ENCODE results near the gene ZSCAN10.
"Not testable (repeated sequence)": the region's sequence is repeated elsewhere in the genome, so short reads cannot be mapped to it uniquely, and the experiment has no call there.

The ZSCAN10 gene

DNA sequence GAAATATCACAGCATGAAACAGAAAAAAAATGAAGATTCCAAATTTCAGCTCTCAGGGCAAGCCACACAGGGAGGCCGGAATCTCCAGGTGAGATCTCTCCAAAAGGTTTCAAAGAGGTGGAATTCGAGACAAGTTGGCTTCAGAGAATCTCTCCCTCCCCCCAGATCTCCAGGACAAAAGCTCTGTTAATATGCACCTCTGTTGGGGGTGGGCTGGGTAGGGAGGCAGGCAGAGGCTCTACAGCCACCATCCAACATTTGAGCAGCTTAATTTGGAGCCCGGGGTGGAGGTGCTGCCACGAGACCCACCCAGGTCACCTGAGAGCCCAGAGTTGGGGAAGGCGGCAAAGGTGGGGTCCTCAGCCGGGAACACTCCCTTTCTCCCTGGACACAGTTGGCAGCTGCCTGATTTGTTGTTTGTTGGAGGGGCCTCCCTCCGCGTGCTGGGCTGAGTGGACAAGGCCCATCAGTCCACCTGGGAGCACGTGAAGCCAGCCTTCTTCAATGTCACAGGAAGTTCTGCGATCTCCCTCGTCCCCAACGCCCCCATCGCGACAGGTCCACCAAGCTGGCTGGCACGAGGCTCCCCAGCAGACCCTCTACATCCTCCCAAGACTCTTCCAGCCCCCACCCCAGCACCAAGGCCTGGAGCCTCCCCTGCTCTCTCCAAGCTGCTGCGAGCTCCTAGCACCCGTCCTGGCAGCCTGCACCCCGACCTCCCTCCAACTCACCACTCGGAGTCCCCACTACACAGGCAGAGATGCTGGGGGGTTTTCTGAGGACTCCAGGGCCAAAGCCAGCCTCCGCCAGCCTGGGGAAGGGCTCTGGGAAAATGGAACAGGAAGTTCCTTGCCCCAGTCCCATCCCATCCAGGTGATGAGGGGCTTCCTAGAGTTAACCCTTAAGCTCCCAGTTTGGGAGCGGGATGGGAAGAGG is at the start of gene ZSCAN10:
ZSCAN10 (minus strand) TSS at position 836 of the 936 bp plus-strand sequence. CDS start 6,357 bp downstream, outside the sequence.
- intact Hi-C loops (cut with DNase I): no loop called here
- DNase-seq: no peak

DNA sequence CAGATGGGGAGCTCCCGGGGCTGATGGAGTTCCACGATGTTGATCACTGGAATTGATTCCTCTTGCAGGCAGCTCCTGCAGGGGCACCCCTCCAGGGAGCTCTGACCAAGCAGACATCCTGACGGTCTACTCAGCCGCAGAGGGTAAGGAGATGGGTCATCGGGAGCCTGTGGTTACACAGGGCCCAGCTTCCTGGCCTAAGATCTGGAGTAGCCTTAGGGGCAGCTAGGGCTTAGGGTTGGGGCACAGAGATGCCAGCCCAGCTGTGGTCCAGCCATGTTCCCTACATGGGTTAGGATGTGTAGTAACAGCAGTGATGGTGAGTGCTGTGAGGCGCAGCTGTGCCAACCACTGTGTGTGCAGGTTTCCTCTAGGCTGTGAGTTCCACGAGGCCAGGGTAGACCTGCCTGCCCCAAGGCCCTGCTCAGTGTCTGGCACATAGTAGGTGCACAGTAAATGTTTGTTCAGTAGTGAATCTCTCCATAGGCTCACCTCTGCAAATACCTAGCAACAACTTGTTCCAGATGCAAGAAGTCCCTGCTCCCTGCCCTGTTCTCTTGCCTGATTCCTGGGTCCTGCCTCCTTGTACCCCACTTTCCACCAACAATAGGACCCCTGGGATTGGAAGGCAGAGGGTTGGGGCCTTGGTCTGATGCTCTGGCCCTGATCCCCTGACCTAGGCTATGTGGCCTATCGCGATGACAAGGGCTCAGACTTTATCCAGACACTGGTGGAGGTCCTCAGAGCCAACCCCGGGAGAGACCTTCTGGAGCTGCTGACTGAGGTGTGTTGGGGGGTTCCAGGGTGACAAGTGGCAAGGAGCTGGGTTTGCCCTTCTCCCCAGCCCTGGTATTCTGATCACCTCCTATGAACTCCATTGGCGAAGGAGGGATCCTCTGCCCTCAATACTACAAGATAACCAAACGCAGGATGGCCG is 49.4 kb upstream of the ZSCAN10 start:
- intact Hi-C loops (cut with DNase I): no loop called here
- DNase-seq: no peak

DNA sequence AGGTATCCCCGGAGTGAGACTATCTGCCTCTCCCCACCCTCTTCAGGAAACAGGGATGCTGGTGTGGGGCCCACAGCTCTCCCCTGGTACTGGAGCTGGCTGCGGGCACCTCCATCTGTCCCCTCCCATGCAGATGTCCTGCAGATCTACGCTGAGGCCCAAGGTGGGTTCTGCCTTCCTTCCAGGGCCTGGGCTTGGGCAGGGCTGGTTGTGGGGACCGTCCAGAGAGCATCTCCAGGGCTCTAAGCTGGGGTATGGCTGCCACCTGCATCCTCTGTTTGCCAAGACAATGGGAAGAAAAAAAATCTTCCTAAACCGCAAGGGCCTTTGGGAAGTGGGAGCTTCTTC is 48.6 kb upstream of the ZSCAN10 start:
- intact Hi-C loops (cut with DNase I): no loop called here
- no peak for DNase-seq

DNA sequence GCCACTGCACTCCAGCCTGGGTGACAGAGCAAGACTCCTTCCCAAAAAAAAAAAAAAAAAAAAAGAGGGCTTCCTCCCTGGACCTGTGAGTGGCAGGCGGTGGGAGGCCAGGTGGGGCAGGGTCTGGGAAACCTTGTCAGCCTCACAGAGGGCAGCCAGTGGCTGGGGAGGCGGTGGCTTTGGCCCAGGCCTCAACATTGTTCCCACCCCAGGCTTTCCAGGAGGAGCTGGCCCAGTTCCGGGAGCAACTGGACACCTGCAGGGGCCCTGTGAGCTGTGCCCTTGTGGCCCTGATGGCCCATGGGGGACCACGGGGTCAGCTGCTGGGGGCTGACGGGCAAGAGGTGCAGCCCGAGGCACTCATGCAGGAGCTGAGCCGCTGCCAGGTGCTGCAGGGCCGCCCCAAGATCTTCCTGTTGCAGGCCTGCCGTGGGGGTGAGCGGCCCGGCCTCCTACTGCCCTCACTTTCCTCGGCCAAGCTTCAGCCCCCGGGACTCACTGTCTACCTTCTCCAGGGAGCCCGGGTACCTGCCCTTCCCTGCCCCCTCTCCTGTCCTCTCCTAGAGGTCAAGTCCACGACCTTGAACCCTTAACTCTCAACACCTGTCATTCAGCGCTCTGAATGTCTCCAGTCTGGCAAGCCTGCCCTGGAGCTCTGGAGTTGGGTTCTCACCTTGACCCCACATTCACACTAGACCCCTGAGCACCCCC is 48.1 kb upstream of the ZSCAN10 start:
- DNase-seq: no peak
- intact Hi-C loops (cut with DNase I): no loop called here

DNA sequence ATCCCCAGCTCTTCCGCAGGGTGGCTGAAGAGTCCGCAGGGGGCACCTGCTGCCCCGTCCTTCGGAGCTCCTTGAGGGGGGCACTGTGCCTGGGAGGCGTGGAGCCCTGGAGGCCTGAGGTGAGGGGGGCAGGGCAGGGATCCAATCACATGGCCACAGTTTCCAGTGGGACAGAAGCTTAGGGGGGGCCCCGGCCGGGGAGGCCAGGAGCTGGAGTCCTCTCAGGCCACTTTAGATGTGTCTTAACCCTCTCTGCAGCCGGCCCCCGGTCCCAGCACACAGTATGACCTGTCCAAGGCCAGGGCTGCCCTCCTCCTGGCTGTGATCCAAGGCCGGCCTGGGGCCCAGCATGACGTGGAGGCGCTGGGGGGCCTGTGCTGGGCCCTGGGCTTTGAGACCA is 46.6 kb upstream of the ZSCAN10 start:
- intact Hi-C loops (cut with DNase I): no loop called here

DNA sequence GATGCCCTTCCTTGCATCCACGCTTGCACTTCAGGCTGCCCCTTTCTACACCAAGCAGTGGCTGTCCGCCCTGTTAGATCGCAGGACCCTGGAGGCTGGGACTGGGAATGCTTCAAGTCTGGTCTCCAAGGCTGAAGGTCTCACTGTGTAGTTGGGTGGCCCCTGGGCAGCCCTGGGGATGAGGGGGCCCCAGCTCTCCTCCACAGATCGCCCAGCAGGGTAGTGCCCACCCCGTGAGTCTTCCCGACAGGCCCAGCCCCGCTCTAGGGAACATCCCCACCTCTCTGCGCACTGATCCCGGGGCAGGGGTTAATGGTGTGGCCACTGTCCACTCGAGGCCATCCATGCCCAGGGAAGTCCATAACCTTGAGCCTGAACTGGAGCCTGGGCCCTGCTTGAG is 46.1 kb upstream of the ZSCAN10 start:
- DNase-seq: no peak
- intact Hi-C loops (cut with DNase I): no loop called here

More for the DNA sequence above, 46.6 kb upstream of the ZSCAN10 start:
- no peak for DNase-seq

DNA sequence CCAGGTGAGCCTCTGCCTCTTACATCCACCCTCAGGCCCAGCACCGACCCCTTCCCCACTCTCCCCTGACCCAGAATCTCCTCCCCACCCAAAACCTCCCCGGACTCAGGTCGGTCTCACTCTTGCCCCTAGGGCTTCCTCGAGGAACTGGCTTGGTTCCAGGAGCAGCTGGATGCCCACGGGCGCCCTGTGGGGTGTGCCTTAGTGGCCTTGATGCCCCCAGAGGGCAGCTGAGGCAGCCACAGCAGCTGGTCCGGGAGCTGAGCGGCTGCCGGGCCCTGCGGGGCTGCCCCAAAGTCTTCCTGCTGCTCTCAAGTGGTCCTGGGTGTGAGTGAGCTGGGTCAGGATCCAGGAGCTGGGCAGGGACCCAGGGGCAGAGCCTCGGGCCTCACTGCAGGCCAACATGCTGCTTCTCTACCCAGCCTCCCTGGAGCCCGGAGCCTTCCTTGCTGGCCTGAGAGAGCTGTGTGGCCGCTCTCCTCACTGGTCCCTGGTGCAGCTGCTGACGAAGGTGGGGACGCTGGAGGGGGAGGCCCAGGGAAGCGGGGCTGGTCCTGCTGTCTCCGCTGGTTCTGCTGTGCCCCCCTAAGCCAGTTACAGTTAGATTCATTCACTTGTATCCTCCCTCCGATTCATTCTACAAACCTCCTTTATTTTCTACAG is 45.4 kb upstream of the ZSCAN10 start:
- DNase-seq: no peak
- intact Hi-C loops (cut with DNase I): no loop called here

DNA sequence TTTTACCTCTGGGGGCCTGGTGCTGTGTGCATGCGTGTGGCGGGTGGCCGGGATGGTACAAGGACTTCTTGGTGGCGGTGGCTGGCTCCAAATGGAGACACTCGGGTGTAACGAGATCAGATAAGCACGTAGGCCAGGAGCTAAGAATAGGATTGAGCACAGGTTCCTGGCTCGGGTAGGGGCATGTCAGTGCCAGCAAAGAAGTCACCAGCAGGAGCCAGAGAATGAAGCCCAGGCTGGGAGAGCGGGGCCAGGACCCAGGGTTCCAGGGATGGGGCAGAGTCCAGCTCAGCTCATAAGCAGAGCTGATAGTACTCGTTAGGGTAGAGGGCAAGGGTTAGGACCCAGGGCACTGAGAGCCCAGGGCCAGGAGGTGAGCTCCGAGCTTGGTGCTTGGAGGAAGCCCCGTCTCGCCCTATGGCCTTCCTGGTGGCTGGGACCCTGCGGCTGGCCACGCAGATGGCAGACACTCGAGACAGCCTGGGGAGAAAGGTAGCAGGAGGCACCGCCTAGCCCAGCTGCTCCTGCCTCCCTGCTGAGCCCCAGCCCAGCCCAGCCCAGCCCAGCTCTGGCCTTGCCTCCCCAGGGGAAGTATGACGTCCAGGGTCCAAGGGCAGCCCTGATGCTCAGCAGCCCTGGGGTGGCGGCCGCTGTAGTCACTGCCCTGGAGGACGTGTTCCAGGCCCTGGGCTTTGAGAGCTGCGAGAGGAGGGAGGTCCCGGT is 44.7 kb upstream of the ZSCAN10 start:
- DNase-seq: no peak

DNA sequence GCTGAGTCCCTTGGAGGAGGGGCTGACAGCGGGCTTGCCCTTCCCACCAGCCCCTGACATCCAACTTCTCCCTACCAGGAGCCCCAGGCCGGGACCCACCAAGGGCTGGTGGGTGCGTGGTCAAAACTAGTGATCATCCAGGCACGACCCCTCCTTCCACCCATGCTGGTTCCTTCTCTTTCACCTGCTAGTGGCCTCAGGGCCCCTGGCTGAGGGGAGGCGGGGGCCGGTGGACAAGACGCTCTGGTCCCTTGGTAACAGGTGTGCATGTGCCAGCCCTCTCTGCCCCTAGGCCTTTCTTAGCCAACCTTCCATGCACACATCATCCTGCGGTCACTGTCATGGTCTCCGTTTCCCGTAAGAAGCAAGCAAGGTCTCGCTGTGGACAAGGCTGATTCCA is 44.1 kb upstream of the ZSCAN10 start:
- DNase-seq: no peak
- intact Hi-C loops (cut with DNase I): no loop called here

More for the DNA sequence above, 44.7 kb upstream of the ZSCAN10 start:
- intact Hi-C loops (cut with DNase I): no loop called here

DNA sequence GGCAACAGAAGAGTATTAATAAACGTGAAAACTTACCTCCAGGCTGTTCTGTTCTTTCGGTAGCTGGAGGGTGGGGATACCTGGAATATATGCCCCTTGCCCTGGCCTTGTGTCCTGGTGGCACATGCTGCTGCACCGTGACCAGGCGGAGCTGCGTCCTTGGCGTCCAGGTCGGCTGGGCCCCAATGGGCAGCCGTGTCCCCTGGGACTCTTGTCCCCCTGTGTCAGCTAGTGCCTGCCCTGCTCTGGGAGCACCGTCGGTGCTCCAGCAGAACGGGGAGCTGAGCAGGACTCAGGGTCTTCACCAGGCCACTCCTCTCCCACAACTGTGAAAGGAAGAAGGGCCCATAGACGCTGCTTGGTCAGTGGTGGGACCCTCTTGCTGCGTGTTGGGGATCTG is 43.7 kb upstream of the ZSCAN10 start:
- intact Hi-C loops (cut with DNase I): no loop called here
- no peak for DNase-seq

DNA sequence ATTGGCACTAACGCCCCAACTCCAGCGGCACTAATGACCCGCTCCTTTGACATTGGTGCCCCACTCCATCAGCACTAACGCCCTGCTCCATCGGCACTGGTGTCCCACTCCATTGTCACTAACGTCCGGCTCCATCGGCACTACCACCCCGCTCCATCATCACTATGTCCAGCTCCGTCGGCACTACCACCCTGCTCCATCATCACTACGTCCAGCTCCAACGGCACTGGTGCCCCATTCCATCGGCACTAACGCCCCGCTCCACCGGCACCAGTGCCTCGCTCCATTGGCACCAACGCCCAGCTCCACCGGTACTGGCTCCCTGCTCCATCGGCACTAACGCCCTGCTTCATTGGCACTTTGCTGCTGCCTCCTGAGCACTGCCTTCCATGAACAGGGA is 43.2 kb upstream of the ZSCAN10 start:
- intact Hi-C loops (cut with DNase I): no loop called here
- DNase-seq: no peak

DNA sequence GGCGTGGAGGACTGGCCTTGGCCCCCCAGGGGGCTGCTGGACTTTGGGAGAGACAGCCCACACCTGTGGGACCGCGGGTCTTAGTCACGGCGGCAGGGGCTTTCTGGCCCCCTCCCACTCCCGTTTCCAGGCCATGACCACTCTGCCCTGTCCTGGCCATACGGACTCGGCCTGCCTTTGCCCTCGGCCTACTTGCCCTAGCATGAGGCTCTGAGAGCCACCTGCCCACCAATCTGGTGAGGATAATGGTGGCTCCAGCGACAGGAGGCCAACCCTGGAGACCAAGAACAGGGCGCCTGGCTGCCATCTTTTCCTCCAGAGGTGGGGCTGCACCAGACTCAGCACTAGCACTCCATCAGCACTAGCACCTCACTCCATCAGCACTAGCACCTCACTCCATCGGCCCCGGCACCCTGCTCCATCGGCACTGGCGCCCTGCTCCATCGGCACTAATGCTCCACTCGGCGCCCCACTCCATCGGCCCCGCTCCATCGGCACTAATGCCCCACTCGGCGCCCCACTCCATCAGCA is 42.8 kb upstream of the ZSCAN10 start:
- DNase-seq: no peak
- intact Hi-C loops (cut with DNase I): no loop called here

DNA sequence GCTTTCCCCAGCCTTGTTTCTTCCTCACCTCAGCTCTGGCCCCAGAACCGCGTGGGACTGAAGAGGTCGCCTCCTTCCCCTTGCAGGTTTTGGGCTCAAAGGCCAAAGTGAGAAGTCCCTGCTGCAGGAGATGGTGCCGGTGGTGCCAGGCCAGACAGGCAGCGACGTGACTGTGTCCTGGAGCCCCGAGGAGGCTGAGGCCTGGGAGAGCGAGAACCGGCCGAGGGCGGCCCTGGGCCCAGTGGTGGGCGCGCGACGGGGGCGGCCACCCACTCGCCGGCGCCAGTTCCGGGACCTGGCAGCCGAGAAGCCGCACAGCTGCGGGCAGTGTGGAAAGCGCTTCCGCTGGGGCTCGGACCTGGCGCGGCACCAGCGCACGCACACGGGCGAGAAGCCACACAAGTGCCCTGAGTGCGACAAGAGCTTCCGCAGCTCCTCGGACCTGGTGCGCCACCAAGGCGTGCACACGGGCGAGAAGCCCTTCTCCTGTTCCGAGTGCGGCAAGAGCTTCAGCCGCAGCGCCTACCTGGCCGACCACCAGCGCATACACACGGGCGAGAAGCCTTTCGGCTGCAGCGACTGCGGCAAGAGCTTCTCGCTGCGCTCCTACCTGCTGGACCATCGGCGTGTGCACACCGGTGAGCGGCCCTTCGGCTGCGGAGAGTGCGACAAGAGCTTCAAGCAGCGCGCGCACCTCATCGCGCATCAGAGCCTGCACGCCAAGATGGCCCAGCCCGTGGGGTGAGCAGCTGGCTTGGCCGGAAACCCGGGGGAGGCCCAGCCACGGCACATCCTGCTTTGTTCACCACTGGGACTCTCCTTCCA is 41.7 kb upstream of the ZSCAN10 start:
- intact Hi-C loops (cut with DNase I): no loop called here
- no peak for DNase-seq

DNA sequence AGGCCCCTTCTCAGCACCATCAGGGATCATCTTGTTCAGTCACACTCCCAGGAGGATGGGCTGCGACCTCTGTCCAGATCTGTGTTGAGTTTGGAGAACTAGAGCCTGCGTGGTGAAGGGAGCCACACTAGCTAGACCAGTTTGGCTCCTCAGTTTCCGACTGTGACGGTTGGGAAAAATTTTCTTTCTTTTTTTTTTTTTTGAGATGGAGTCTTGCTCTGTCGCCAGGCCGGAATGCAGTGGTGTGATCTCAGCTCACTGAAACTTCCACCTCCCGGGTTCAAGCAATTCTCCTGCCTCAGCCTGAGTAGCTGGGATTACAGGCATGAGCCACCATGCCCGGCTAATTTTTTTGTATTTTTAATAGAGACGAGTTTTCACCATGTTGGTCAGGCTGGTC is 40.5 kb upstream of the ZSCAN10 start:
- DNase-seq; intact Hi-C loops (cut with DNase I): not testable (repeated sequence)

DNA sequence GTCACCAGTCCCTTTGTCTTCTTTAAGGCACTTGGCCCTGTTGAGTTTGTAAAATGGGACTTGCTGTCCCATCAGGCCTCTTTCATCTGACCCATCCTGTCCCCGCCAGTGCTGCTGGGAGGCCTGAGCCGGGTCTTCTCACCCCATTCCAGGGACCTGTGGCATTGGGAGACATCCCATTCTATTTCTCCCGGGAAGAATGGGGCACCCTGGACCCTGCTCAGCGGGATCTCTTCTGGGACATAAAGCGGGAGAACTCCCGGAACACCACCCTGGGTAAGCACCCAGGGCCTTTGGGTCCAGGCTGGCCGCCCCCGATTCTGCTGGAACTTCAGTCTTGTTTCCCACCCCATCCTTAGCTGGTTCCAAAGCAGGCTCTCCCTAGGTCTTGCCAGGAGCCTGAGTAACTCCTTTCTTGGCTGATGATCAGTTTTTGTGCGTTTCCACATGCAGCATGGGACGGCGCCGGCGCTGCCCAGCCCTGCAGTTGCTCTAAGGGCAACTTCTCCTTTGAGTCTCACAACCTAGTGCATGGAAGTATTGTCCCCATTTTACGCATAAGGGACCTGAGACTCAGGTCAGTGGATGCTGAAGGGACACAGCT is 39.8 kb upstream of the ZSCAN10 start:
- no peak for DNase-seq
- intact Hi-C loops (cut with DNase I): no loop called here

DNA sequence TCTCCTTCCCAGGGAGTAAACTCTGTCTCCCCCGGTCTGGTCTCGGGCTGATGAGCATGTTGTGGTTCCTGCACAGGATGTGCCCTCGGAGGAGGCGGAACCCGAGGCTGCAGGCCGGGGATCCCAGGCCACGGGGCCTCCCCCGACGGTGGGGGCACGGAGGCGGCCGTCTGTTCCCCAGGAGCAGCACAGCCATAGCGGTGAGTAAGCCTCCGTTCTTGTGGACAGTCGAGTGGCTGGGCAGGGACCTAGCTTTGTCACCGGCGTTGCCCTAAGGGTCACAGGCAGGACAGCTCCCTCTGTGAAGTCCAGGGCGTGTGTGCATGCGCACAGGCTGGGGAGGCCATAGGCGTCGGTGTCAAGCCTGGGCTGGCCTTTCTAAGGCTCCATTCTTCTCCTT is 39.2 kb upstream of the ZSCAN10 start:
- intact Hi-C loops (cut with DNase I): no loop called here
- no peak for DNase-seq

DNA sequence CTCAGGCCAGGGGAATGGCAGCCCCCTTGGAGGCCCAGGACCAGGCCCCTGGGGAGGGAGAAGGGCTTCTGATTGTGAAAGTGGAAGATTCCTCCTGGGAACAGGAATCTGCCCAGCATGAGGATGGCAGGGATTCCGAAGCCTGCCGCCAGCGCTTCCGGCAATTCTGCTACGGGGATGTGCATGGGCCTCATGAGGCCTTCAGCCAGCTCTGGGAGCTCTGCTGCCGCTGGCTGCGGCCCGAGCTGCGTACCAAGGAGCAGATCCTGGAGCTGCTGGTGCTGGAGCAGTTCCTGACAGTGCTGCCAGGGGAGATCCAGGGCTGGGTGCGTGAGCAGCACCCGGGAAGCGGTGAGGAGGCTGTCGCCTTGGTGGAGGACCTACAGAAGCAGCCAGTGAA is 38.2 kb upstream of the ZSCAN10 start:
- no peak for DNase-seq
- intact Hi-C loops (cut with DNase I): no loop called here
